ENCODE results near the gene LRP5.

LRP5 gene

DNA sequence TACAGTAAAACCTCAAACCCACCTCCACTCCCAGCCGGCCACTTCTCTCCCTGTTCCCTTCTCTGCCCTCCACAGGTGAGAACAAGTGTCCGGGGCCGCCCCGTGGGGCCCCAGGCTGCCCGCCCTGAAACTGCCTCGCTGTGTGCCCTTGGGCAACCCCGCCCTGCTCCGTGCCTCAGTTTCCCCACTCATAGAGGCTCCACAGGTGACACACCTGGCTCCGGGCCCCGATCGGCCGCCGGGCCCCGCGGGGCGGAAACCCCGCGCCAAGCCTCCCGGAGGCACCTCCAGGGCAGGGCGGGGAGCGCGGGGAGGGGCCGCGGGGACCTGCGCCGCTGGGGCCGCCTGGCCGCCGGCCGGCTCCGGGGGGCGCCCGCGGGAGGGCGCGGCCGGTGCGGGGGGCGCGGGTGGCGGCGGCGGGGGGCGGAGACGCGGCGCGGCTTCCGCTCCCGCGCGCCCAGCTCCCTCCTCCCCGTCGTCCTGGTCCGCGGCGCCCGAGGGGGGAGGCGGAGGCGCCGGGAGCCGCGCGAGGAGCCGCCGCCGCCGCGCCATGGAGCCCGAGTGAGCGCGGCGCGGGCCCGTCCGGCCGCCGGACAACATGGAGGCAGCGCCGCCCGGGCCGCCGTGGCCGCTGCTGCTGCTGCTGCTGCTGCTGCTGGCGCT lies at the start of gene LRP5:
Gene LRP5, plus strand, starts transcription at position 475 of the 663 bp plus-strand sequence. Its CDS starts 124 bp downstream, at position 599.
- H3K4me3 Mint-ChIP-seq, result peak within 1 kb of the TSS; percentile 90 to 92
- peak within 1 kb of the TSS; percentile 37 to 94 for H3K27ac Mint-ChIP-seq

DNA sequence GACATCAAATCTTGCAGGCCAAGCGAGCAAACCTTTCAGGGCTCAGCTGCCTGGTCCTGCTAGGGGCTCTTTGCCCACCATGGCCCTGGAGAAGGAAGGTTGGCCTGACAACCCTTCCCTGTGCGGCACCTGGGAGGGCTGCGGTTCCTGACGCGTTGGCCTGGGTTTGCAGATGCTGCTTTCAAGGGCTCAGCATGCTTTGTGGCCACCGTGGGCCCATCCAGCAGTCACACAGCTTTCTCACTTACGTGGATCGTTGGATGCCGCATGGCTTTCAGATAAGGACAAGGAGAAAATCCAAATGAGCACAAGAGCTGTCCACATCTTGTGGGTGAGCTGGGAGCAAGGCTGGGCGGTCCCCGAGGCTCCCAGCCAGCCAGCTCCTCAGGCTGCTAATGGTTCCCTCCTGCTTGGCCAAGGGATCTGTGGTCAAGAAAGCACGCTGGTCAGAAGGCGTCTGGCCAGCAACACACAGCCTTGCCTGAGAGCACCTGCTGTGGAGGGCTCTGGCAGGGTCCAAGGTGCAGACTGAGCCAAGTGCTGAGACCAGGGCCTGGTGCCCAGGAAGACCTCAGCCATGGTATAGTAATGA lies 48.9 kb upstream of the LRP5 start:
- no peak for DNase-seq
- Mint-ChIP-seq H3K27ac (no peak overlapping the region), H3K4me1 (peaks cover 13% of the 10 kb centered on the region), H3K27me3 (no peaks in the 10 kb centered on the region), H3K9me3 (peaks cover 0 to 7% of the 10 kb centered on the region in 2 donors), H3K4me3 (no peak overlapping the region)
- no peak for ATAC-seq

More for the DNA sequence above, at the start of gene LRP5:
- peaks cover 29% of the 10 kb centered on the region for H3K4me1 Mint-ChIP-seq
- peaks cover 29% of the 10 kb centered on the region for H3K27me3 Mint-ChIP-seq
- ATAC-seq (peak; percentile 69), DNase-seq (no peak)
- H3K9me3 Mint-ChIP-seq, result no peaks in the 10 kb centered on the region

DNA sequence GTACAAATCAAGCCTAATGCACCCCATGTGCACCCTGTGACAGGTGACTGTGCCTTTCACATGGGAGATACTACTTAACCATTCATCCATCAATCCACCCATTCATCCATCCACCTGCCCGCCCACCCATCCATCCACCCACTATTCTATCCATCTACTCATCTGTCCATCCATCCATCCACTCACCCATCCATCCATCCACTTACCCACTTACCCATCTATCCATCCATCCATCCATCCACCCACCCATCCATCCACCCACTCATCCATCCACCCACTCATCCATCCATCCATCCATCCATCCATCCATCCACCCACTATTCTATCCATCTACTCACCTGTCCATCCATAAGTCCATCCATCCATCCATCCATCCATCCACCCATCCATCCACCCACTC lies 48.1 kb upstream of the LRP5 start:
- H3K4me3 Mint-ChIP-seq, result no peak overlapping the region
- H3K4me1 Mint-ChIP-seq, result peaks cover 20% of the 10 kb centered on the region
- DNase-seq (no peak), ATAC-seq (no peak)
- no peaks in the 10 kb centered on the region for H3K27me3 Mint-ChIP-seq
- no peak overlapping the region for H3K27ac Mint-ChIP-seq
- peaks cover 0 to 7% of the 10 kb centered on the region in 2 donors for H3K9me3 Mint-ChIP-seq

DNA sequence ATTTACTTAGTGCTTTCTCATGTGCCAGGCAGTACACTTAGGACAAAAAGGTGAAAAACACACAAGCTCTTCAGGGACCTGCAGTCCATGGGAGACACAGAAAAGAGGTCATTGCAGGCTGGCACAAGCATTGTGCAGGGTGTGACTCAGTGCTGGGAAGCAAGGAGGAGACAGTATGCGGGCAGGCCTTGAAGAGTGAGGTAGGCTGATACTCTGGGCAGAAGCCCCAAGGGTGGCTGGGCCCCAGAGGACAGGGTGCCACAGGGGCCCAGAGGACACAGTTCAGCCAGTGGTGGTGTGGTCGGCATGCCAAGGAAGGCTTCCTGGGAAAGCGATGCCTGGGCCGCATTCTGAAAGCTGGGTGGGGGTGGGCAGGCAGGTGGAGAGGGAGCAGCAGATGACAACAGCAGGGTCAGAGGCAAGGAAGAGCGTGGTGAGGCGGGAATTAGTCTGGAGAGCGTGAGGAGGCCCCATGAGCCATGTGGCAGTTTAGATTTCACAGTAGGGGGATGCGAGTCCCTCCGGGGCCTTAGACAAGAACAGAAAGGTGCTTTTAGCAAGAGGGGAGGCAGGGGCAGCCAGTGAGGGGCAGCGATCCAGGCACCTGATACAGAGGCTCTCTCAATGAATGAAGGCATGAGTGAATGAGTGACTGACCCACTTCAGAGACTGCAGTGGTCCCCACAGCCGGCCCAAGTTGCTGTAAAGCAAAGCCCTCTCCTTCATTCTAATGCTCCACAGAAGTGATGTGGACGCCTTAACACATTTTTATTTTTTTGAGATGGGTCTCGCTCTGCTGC lies 47.5 kb upstream of the LRP5 start:
- ATAC-seq, result no peak

DNA sequence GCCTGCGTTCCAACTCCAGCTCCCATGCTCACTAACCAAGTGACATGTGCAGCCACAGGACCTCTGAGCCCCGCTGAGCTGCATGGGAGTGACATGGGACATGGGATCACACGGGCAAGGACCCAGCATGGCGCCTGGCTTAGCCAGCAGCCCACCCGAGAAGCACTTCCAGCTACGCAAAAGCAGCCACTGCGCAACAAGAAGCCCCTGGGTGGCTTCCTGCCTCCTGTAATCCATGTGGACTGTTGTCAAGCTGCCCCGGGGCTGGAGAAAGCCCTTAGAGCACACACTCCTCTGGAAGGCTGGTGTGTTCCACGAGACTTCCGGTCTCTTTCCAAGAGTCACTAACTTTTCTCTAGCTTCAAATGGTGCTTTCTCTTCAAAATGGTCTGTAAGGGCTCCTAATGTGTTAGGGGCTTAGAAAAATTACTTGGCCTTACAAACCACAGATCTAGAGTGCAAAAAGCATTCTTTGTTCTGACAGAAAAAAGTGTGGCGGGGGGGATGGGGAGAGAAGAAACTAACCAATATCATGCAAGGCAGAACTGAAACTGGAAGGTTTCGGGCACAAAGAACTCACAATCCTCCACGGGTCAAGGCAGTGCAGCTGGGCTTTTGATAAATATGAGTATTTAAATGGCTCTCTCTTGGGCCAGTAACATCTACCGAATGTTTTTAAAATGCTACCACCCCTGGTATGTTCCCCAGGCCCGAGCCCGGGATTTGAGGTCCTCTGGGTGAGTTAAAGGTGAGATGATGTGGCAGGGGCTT lies 46.1 kb upstream of the LRP5 start:
- no peak for DNase-seq
- no peak overlapping the region for H3K4me3 Mint-ChIP-seq
- H3K27ac Mint-ChIP-seq, result no peak overlapping the region
- ATAC-seq, result no peak
- H3K9me3 Mint-ChIP-seq, result peaks cover 0 to 7% of the 10 kb centered on the region in 2 donors
- no peaks in the 10 kb centered on the region for H3K27me3 Mint-ChIP-seq
- peaks cover 38% of the 10 kb centered on the region for H3K4me1 Mint-ChIP-seq

More for the DNA sequence above, 47.5 kb upstream of the LRP5 start:
- no peak for DNase-seq
- Mint-ChIP-seq H3K27me3 (no peaks in the 10 kb centered on the region), H3K27ac (peak overlapping the region in 1 of 2 donors; percentile 49), H3K9me3 (peaks cover 0 to 7% of the 10 kb centered on the region in 2 donors), H3K4me1 (peaks cover 27% of the 10 kb centered on the region), H3K4me3 (no peak overlapping the region)

DNA sequence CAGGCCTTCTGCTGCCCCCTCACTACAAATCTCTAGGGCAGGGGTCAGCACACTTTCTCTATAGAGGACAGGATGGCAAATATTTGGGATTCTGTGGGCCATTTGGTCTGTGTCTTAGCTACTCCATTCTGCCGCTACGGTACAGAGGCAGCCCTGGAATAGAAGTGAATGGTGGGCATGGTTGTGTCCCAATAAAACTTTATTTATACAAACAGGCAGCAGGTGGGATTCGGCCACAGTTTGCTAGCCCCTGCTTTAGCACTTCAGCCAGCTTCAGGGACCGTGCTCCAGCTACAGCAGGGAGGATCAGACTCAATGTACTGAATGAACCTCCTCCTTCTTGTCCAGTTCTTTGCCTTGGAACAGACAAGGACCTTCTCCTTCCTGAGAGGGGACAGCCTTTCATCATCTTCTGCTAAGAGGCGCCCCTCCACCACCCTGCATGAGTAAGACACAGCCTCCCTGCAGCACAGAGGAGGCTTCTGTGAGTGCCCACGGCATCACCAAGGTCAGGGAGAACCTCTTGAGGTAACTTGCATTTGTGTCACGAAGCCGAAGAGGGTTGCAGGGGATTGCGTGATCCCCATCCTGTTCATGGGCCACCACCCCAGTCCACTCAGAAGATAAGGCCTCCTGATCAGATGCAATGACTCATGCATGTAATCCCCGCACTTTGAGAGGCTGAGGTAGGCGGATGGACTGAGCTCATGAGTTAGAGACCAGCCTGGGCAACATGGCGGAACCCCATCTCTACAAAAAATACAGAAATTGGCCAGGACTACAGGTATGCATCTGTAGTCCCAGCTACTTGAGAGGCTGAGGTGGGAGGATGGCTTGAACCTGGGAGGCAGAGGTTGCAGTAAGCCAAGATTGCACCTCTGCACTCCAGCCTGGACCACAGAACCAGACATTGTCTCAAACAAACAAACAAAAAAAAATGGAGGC lies 45.2 kb upstream of the LRP5 start:
- Mint-ChIP-seq H3K27me3 (no peaks in the 10 kb centered on the region), H3K9me3 (peaks cover 0 to 7% of the 10 kb centered on the region in 2 donors), H3K4me3 (no peak overlapping the region), H3K27ac (no peak overlapping the region), H3K4me1 (peaks cover 40% of the 10 kb centered on the region)
- DNase-seq, result no peak
- no peak for ATAC-seq

DNA sequence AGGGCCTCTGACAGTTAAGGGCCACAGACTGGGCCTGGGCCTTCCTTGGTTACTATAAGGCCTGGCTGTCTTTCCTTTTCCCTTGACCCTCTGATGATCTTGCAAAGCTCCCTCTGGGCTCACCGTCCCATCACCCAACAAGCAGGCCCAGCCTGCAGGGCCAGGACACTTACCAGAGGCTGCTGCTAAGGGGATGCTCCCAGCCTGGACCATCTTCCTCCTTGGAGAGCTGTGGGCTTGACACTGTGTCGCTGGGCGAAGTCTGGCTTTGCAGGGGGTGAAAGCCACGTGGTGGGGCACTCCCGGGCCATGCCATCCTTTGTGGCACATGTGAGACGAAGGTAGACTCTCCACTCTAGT lies 44.5 kb upstream of the LRP5 start:
- H3K4me1 Mint-ChIP-seq, result peaks cover 47% of the 10 kb centered on the region

DNA sequence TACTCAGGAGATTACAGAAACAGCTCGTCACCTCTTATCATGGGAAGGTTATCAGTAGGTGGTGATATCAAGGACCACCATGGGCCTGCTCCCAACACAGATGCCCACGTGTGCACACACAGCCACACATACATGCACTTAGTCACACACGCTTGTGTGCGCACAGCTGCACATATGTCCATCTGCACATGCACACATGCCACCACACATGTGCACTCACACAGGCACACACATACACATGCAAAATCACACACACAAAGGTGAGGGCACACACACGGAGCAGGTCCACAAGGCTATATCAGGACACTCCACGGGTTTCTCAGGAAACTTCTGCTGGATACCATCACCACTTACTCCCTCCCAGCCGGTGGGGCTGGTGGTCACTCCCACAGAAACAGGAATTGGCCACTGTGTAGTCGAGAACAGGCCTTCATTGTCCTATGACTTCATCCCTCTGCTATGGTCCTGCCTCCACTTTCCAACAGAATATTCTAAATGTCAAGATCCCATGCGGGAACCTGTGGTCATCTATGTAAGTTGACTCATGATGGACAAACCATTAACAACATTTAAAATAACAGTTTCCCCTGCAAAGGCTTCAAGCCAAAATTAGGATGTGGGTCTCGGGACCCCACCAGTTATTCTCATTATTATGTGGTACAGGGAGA lies 42.8 kb upstream of the LRP5 start:
- ATAC-seq (no peak), DNase-seq (no peak)
- H3K27me3 Mint-ChIP-seq, result no peaks in the 10 kb centered on the region
- H3K4me3 Mint-ChIP-seq, result peak overlapping the region; percentile 46 to 60
- peaks cover 0 to 4% of the 10 kb centered on the region in 2 donors for H3K9me3 Mint-ChIP-seq
- H3K27ac Mint-ChIP-seq, result peak overlapping the region in 1 of 2 donors; percentile 67
- peaks cover 47% of the 10 kb centered on the region for H3K4me1 Mint-ChIP-seq

More for the DNA sequence above, 44.5 kb upstream of the LRP5 start:
- H3K27me3 Mint-ChIP-seq, result no peaks in the 10 kb centered on the region
- no peak for ATAC-seq
- H3K9me3 Mint-ChIP-seq, result peaks cover 0 to 7% of the 10 kb centered on the region in 2 donors
- no peak overlapping the region for H3K27ac Mint-ChIP-seq
- no peak overlapping the region for H3K4me3 Mint-ChIP-seq
- DNase-seq, result no peak

DNA sequence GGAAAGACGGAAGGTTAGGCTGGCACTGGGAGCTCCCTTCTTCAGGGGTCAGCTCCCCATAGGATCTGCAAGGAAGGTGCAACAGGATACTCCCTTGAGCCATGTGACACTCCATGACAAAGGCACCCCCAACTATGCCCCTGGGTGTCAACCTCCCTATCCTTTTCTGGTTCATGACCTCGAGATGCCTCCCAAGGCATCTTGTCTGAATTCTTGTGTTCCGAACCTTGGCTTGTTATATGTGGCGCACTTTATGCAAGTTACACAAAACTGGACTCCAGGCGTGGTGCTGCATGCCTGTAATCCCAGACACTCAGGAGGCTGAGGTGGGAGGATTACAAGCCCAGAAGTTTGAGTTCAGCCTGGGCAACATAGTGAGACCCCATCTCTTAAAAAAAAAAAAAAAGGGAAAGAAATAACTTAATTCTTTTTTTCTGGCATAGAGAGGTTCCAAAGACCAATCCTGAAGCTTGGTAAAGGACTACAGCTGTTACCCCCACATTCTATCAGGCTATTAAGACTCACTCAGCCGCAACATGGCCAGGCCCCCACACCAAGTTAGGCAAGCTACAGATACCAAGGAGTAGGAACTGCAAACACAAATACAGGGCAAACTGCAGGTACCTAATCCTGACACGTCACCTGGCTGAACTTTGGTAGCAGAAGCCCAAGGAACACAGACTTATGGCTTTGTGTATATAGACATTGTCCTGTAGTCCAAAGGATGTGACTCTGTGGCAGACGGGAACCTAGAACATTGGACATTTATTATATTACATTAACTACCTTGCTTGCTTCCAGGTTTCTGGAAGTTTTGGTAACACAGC lies 42.0 kb upstream of the LRP5 start:
- Mint-ChIP-seq H3K4me3 (peak overlapping the region; percentile 97 to 100), H3K27ac (peak overlapping the region; percentile 59 to 72), H3K27me3 (no peaks in the 10 kb centered on the region), H3K9me3 (no peaks in the 10 kb centered on the region), H3K4me1 (peaks cover 43% of the 10 kb centered on the region)
- no peak for ATAC-seq
- DNase-seq, result no peak

DNA sequence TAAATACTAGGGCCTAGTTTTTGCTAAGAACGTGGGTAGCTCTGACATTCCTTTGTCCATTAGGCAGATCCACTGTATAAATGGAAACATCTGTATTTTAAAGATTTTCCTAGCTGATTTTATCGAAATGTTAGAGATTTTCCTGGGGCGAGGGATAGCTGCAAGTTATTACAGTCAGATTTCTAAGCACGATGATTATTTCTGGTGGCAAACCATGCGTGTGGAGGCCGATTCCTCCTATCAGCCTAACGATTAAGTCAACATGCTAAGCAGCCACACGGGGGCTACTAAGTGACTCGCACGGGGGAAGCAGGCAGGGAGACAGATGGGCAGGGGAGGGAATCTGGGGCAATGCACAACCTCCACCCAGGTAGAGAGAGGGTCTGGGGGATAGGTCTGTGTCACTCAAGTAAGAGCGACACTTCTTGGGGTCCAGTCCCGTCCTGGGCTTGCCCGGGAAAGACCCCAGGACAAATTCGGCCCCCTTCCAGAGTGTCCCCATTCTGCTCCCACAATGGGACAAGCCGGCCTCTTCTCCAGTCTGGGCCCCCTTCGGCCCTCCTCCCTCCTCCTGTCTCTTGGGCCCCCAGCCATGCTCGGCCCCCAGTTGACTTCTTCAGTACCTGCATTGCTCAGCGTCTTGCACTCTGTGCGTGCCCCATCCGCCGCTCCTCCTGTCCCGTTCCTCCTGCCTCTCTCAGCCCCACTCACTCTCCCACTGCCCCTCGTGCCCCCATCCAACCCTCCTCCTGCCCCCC lies 41.2 kb upstream of the LRP5 start:
- H3K4me1 Mint-ChIP-seq, result peaks cover 43% of the 10 kb centered on the region
- H3K9me3 Mint-ChIP-seq, result no peaks in the 10 kb centered on the region
- peak; percentile 72 for ATAC-seq
- DNase-seq, result peak; percentile 62 to 68
- no peaks in the 10 kb centered on the region for H3K27me3 Mint-ChIP-seq
- peak overlapping the region; percentile 94 to 96 for H3K27ac Mint-ChIP-seq
- H3K4me3 Mint-ChIP-seq, result peak overlapping the region; percentile 97 to 100

DNA sequence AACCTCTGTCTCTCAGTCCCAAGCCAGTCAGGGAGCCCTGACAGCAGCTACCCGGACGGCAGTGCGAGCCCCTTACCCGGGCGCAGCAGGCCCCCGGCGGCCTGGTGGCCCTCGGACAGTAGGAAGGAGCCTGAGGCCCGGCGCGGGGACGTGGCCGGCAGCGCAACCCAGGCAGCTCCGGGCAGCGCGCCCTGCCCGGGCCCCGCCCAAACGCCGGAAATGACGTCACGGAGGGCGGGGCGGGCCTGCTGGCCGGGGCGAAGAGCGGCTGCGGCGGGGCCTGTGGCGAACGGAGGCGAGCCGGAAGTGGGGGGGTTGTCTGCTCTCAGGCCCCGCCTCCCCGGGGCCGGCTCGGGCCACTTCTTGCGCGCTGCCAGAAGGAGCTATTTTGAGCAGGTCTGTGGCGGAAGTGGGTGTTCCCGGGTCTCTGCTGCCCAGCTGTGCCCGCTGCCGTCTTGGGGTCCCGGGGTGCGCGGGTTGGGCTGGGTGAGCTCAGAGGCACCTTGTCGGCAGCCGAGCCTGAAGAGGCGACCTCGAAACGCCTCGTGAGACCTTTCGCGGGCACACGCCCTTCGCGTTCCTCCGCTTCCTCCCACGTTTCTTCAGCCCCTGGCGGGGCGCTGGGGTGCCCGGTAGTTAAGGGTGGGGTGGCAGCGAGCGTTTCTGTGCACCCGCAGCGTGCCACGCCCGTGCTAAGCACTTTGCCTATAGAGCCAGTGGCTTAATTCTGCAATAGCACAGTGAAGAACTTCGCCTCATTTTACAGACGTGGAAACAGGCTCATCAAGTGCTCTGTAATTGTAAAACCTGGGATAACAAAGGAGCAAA lies 40.4 kb upstream of the LRP5 start, which contains the start of gene C11orf24:
Gene C11orf24, minus strand, starts transcription at position 193 of the 828 bp plus-strand sequence. CDS start 8,206 bp downstream, outside the sequence.
- H3K9me3 Mint-ChIP-seq, result no peaks in the 10 kb centered on the region
- peak within 1 kb of the TSS; percentile 97 to 100 for H3K4me3 Mint-ChIP-seq
- ATAC-seq (peak; percentile 92), DNase-seq (peak; percentile 94 to 96)
- H3K27ac Mint-ChIP-seq, result peak within 1 kb of the TSS; percentile 94 to 97
- H3K4me1 Mint-ChIP-seq, result peaks cover 43% of the 10 kb centered on the region
- H3K27me3 Mint-ChIP-seq, result no peaks in the 10 kb centered on the region
